CD4-positive, alpha-beta T cell treated with Interleukin-15 for 4 hours (primary cell): ENCODE results near the gene PNCK.
A peak's percentile ranks its signal among the peaks of the same experiment; 100 is the strongest.

Experiments used
- DNase-seq: peaks from one replicate; pipeline ENCODE4 v3.0.0-alpha.2; 2020; ENCODE audit warnings: low spot score

Gene PNCK

DNA sequence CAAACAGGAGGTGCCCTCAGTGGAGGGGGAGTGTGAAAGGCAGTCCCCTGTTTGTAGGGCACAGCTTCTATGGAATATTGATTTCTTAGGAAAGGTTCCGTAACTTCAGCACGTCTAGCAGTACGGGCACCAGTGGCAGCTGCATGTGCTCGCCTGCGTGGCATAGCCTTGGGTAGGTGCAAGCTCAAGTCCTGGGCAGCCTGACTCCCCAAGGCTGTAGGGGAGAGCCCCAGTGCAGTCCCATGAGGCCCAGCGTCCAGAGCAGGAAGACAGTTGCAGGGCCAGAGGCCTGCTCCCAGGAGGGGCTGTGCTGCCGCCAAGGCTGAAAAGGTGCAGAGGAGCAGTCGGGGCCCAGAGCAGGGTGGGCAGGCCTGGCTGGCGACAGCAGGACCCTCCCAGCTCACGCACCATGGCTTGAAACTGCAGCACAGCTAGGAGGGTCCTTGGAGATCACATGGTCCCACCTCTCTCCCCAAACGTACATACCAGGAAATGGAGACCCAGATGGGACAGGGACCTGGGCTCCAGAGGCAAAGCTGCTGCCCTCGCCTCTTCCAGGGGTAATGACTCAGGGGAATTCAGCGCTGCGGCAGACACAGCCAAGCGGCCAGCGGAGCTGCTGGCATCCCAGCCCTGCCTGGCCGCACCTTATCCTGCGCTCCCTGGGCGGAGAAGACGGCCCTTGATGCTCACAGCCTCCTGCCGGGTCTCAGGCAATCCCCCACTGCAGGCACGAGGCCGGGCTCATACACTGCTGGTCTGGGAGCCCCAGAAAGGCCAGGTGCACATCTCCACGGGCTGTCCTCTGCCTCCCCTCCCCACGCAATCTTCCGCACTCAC is 32.7 kb downstream of the PNCK start:
- DNase-seq: no peak

GRCh38 chrX:153640045-153640686 is 33.4 kb downstream of the PNCK start:
- DNase-seq: no peak

DNA sequence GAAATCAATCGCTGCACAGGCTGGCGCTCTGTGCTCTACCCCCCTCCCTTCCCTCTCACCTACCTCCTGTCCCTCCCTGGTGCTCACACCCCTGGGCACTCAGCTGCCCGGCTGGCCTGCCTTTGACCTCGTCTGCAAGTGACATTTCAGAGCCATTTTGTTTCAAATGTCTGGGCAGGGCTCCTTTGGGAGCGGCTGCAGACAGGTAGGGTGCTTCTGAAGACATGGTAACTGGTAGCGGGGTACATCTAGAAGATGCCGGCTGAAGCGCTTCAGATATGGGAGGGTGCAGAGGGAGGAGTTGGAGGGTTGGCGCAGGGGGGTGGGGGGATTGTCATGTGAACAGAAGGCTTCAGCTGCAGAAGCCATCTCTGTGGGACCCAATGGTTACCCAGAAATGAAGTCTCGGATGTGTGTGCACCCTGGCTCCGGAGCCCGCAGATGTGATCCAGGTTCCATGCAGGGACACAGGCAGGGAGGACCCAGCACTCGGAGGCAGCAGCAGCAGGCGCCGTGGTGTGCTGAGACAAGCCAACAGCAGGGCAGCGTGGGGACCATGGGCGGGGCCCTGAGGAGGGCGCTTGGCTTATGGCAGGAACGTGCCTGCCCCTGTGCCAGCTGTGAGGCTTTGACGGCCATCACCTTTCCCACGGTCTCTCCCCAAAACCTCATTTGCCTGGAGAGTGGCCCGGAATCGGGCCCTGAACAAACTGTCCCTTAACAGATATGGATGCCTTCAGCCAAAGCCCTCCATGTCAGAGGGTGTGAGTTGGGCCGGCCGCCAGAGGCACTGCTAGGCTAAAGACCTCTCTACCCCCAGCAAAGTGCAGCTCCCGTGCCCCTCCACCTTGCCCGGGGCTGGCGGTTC is 34.2 kb downstream of the PNCK start:
- DNase-seq: no peak

DNA sequence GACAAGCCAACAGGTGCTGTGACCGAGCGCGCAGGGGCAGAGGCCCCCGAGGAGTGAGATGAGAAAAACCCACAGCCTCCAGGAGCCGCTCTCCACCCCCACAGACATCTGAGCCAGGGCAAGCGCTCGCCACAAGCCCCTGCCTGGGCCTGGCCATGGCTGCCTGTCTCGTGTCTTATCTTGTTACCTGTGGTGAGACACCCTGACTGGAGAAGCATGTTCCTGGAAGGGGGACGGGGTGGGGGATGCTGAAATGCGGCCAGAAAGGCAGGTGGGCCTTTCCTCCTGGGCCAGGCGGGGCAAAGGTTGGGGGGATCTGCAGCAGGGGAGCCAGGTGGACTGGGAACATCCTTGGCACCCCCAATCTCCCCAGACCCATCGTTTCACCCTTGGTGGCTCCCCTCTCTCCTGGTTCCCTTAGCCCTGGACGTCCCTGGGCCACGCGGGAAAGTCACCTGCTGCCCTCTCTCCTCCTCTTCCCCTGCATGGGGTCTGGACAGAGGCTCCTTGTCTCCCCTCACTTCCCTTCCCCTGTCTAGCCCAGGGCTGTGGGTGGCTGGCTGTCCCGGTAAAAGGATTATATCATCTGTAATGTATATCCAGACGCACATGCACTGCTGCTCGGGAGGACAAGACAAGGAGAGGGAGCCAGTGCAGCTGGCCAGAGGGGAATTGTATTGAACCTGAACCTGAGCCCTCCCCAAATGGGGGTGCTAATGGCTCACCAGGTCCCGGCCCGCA is 35.0 kb downstream of the PNCK start:
- DNase-seq: no peak

- DNase-seq: no peak
These were observed 35.6 kb downstream of the PNCK start for GRCh38 chrX:153638041-153638371.

- DNase-seq: no peak
These were observed 36.2 kb downstream of the PNCK start for GRCh38 chrX:153637121-153638040.

GRCh38 chrX:153636716-153637115 is 36.9 kb downstream of the PNCK start:
- DNase-seq: no peak

DNA sequence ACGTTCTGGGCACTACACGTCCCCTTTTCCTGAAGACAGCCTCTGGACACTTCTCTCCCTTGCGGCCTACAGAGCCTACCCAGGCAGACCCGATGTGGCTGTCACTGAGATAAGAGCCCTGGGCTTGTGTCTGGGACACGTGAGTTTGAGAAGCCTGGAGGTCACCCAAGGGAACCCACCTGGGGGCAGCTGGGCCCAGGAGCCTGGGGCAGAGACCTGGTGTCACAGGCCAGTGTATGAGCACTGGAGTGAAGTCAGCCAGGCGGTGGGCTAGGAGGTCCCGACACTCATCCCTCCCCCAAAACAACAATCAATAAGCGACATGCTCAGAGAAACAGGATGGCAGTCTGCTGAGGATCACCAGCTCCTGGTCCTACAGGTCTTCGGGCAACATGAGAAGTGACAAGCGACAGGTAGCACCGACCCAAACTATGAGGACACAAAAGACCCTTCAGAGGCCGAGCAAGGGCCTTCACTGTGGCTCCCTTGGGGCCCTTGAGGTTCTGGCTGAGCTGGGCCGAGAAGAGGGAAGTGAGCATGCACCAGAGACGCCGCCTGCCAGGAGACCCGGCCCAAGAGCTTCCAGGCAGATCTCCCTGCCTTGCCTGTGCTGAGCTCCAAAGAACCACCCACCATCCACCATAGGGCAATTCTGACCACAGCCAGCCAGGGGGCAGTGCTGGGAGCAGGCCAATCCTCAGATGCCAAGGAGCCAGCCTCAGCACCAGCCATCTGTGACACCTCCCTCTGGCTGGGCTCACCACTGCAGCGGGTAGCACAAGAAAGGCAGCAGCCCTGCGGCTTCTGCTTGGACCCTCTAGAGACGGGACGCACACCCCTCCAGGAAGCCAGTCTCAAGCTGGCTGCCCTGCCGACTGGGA is 37.6 kb downstream of the PNCK start:
- DNase-seq: peak; percentile 9

- DNase-seq: no peak
These were observed 38.2 kb downstream of the PNCK start for GRCh38 chrX:153635388-153635787.

- DNase-seq: no peak
These were observed 38.8 kb downstream of the PNCK start for GRCh38 chrX:153634832-153635231.

DNA sequence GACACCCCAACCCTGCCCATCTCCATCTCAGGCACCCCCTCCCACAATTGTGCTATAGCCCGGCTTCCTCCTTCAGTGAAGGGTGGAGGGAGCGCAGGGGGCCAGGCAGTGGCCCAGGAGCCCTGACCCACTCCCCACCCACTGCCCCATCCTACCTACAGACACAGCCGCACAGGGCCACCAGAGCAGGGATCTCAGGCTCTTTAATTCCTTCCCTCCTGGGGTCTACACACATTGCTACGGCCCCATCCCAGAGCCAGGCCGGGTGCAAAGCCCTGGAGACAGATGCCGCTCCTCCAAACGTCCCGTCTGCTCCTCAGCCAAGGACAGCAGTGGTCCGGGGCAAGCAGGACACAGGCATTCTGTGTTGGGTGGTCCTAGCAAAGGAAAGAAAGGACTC is 39.4 kb downstream of the PNCK start:
- no peak for DNase-seq

DNA sequence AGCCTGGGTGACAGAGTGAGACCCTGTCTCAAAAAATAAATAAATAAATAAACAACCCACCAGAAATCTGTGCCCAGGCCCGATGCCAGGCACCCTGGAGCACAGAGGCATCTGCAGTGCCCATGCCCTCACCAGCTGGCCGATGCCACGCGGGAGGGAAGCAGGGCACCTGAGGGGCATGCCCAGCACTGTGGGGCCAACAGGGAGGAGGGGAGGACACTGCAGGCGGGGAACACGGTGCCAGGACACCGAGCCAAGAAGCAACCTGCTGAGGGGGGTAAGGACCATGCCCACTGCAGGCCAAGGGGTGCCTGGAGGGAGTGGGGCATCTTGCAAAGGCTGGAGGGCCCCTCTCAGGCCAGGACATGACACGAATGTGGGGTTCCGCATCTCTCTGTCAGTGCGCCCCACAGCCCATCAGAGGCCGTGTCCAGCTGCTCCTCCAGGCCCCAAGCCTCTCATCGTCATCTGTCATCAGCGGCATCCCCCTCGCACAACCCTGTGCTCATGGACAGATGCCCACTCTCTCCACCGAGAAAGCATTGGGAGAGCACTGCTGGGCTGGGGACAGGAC is 39.9 kb downstream of the PNCK start:
- no peak for DNase-seq

- no peak for DNase-seq
These were observed 40.6 kb downstream of the PNCK start for GRCh38 chrX:153633048-153633447.

- no peak for DNase-seq
These were observed 41.0 kb downstream of the PNCK start for GRCh38 chrX:153632595-153632946.

DNA sequence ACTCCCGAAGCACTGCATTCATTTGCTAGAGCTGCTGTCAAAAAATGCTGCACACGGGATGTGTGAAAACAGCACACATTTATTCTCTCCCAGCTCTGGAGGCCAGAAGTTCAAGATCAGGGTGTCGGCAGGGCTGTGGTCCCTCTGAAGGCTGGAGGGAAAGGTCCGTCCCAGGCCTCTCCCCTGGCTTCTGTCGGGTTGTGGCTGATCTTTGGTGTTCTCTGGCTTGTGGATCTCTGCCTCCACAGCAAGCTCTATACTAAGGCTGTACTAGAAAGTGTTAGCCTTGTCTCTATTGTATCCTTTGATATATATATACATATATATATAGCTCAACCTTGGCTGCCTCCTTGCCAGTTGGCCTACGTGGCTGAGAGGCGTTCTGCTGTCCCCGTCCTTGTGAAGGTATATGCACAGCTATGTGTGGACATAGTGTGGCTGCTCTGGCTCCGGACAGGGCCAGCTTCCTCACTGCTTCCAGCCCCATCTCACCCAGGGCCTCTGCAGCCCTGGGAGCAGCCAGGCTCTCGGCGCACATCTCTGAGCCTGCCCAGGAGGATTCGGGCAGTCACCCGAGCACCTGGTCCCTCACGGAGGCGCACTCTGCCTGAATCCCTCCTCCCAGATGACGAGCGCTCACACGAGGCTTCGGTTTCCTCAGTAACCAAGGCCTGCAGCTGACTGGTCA is 41.6 kb downstream of the PNCK start:
- no peak for DNase-seq

DNA sequence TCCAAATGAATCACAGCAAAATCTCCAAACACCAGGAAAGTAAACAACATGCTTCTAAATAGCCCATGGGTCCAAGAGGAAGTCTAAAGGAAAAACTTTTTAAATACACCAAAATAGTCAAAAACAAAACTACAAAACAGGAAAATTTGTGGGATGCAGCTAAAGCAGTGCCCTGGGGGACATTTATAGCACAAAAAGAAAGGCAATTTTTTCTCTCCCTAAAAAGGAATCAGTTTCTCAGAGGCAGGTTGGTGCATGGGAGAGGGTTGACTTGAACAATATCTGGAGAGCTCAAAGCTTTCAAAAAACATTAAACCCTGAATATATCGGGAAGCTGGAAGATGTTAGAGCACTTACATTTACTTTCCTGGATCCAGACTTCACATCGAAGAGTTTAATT is 42.3 kb downstream of the PNCK start:
- no peak for DNase-seq

GRCh38 chrX:153628665-153629064 is 44.9 kb downstream of the PNCK start:
- DNase-seq: no peak

DNA sequence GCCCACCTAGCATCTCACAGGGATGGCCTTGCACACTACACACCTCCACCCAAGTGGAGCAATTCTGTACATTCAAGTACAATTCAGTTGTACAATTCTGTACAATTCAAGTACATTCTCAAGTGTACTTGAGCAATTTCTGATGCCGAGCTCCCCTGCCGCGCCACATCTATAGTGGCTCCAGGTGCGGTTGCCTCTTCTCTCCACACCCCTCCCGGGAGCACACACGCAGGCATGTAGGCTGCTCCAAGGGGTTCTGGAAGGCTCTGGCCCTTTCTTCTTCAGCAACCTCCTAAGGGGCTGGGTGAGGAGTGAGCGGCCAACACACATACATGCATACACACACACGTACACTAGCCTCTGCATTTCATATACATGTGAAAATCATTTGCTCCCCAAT is 45.5 kb downstream of the PNCK start:
- no peak for DNase-seq

- no peak for DNase-seq
These were observed 45.9 kb downstream of the PNCK start for GRCh38 chrX:153627675-153628111.
